Liver (tissue), 3 donors: ENCODE measurements around the gene PHETA2.

ENCODE experiments used
- CTCF ChIP-seq: fragments of 150-350 bp; IDR thresholded peaks from 2 replicates; pipeline ENCODE4 v1.5.1; 2017; ENCODE audit warnings: improper control_type of control experiment, low read depth, low read length; ENCODE audit not compliant: missing input control
- GABPA ChIP-seq, 2 donors: IDR thresholded peaks in 1 of 2; conservative IDR thresholded peaks in 1 of 2; 2 replicates each; pipeline ENCODE4 v1.6.1; 2016; ENCODE audit warnings: antibody characterized with exemption in 2 of 2, mild to moderate bottlenecking in 1 of 2, moderate library complexity in 1 of 2
- HNF4G ChIP-seq: IDR thresholded peaks from 2 replicates; pipeline ENCODE4 v1.6.1; 2016; ENCODE audit warnings: antibody characterized with exemption
- RAD21 ChIP-seq, 2 donors: IDR thresholded peaks; 2 replicates each; pipeline ENCODE4 v1.6.1; 2016; ENCODE audit warnings: antibody characterized with exemption in 2 of 2, mild to moderate bottlenecking in 2 of 2
- REST ChIP-seq: IDR thresholded peaks from 2 replicates; pipeline ENCODE4 v1.6.1; 2016; ENCODE audit warnings: antibody characterized with exemption, mild to moderate bottlenecking
- YY1 ChIP-seq: IDR thresholded peaks from 2 replicates; pipeline ENCODE4 v1.6.1; 2016; ENCODE audit warnings: antibody characterized with exemption, mild to moderate bottlenecking
- ZBTB33 ChIP-seq: IDR thresholded peaks from 2 replicates; pipeline ENCODE4 v1.6.1; 2016; ENCODE audit warnings: antibody characterized with exemption
- donor health status: healthy.
- donor health status: healthy.

GRCh38 chr22:42086051-42086450 lies 12.0 kb downstream of the PHETA2 start:
- TF ChIP-seq REST (no peak), CTCF (no peak), HNF4G (no peak), YY1 (no peak), GABPA (IDR thresholded peaks at IDR 0.05 in 1 of 2, conservative IDR thresholded peaks at IDR 0.05 in 1 of 2) (no peak), ZBTB33 (no peak), RAD21 (IDR thresholded peaks at IDR 0.05) (no peak)
